NCI-H510A treated with DMSO at 0.1 percent for 48 hours (cell line): ENCODE results near the gene SGPP1.
"Not testable (repeated sequence)": the region's sequence is repeated elsewhere in the genome, so short reads cannot be mapped to it uniquely, and the experiment has no call there.

Experiments
- DNase-seq: peaks from one replicate; lab custom pipeline; 2025; lab: John Stamatoyannopoulos, UW

The SGPP1 gene

GRCh38 chr14:63636094-63636635 is 91.7 kb downstream of the SGPP1 start:
- not testable (repeated sequence) for DNase-seq
